GM21717 (cell line): Measurements from ENCODE around the gene RPL27.

Source experiments
- ATAC-seq: cut with Tn5 transposase; IDR thresholded peaks from one replicate; pipeline ENCODE4 v1.9.1; 2021; ENCODE audit warnings: mild to moderate bottlenecking, moderate library complexity; ENCODE audit not compliant: unreplicated experiment

RPL27 gene

GRCh38 chr17:43051969-43052368 lies 53.8 kb downstream of the RPL27 start:
- ATAC-seq, result no peak
